Measurements from ENCODE around the gene EP300. TPM values are rescaled to one million over a fixed set of nuclear protein-coding genes. Genes with fewer than 3 reads are reported as not detected.

EP300 gene
- total RNA-seq, 2 donors from 2014 or later: 130 to 156 TPM

DNA sequence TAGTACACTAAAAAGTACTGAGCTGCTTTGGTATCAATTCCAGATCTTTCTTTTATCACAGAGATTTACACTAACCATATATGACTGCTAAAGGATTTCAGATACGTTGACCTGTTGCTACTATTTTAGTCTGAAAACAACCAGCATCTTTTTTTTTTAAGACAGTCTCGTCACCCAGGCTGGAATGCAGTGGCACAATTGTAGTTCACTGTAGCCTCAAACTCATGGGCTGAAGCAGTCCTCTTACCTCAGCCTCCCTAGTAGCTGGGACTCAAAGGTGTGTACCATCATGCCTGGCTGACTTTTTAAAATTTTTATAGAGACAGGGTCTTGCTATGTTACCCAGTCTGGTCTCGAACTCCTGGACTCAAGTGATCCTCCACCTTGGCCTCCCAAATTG lies 88.5 kb downstream of the EP300 start:
- peaks cover 18 to 22% of the 10 kb centered on the region in 2 donors for H3K36me3 ChIP-seq
- no peak overlapping the region for H3K27ac ChIP-seq
- H3K27me3 ChIP-seq (replicated peaks; ENCODE audit: insufficient read depth): no peaks in the 10 kb centered on the region
- intact Hi-C loops (cut with DNase I): no loop called here
- H3K4me3 ChIP-seq: no peak overlapping the region
- no peak for DNase-seq (ENCODE audit: low spot score)
- TF ChIP-seq POLR2AphosphoS5 (IDR thresholded peaks at IDR 0.05) (no peak), POLR2A (IDR thresholded peaks at IDR 0.05) (no peak), CTCF (IDR thresholded peaks at IDR 0.05) (no peak)
- no peaks in the 10 kb centered on the region for H3K4me1 ChIP-seq (replicated peaks)
- H3K9me3 ChIP-seq: no peaks in the 10 kb centered on the region
- WGBS: 85% methylated on average over 3 of the region's 3 CpGs

DNA sequence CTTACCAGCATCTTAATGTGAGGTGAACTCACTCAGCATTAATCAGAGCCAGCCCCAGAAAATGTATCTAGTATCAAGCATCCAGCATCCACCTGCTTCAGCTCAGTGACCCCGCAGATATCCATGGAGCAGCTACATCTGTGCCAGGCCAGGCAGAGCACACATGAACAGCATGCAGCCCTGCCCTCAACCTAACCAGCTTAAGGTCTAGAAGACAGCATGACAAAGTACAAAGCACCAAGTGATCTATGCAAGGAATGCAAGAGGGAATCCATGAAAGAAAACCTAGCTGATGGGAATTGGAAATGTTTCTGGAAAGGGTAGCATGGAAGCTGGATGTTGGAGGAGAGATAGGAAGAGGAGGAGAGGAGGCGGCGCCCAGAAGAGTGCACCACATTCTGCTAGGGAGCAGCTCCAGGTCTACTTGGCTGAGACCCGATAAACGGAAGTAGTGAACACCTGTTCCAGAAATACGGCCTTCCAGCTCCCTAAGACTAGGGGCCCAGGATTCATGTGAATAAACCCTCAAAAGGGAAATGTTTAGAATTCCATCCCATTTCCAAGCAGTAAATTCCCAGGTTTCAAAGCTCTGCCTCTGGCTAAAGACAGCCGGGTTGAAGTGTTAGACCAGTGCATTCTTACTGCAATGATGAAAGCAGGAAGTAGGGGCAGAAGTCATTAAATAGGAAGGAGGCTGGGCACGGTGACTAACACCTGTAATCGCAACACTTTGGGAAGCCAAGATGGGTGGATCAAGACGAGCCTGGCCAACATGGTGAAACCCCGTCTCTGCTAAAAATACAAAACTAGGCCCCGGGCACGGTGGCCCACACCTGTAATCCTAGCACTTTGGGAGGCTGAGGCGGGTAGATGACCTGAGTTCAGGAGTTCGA lies 89.2 kb downstream of the EP300 start:
- H3K4me3 ChIP-seq: no peak overlapping the region
- no peak for DNase-seq (ENCODE audit: low spot score)
- no peaks in the 10 kb centered on the region for H3K27me3 ChIP-seq (replicated peaks; ENCODE audit: insufficient read depth)
- H3K27ac ChIP-seq: no peak overlapping the region
- H3K36me3 ChIP-seq: peaks cover 12 to 16% of the 10 kb centered on the region in 2 donors
- H3K9me3 ChIP-seq: no peaks in the 10 kb centered on the region
- intact Hi-C loops (cut with DNase I): no loop called here
- WGBS: 71% methylated on average over 15 of the region's 15 CpGs
- TF ChIP-seq POLR2A (IDR thresholded peaks at IDR 0.05) (no peak), CTCF (IDR thresholded peaks at IDR 0.05) (no peak), POLR2AphosphoS5 (IDR thresholded peaks at IDR 0.05) (no peak)
- H3K4me1 ChIP-seq (replicated peaks): no peaks in the 10 kb centered on the region

DNA sequence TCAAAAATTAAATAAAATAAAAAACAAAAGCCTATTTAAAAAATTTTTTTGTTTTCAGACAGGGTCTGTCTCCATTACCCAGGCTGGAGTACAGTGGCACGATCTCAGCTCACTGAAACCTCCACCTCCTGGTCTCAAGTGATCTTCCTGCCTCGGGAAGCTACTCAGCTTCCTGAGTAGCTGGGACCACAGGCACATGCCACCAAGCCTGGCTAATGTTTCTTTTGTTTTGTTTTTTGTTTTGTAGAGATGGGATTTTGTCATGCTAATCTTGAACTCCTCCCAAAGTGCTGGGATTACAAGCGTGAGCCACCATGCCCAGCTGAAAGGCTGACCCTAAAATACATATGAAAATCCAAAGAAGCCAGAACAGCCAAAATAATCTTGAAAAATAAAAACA lies 92.3 kb downstream of the EP300 start:
- Histone ChIP-seq H3K9me3 (no peaks in the 10 kb centered on the region), H3K4me1 (replicated peaks) (no peaks in the 10 kb centered on the region), H3K36me3 (no peaks in the 10 kb centered on the region), H3K27ac (no peak overlapping the region), H3K4me3 (no peak overlapping the region), H3K27me3 (replicated peaks; ENCODE audit: insufficient read depth) (no peaks in the 10 kb centered on the region)
- TF ChIP-seq POLR2AphosphoS5 (IDR thresholded peaks at IDR 0.05): no peak
- no peak for TF ChIP-seq POLR2A (IDR thresholded peaks at IDR 0.05)
- no peak for TF ChIP-seq CTCF (IDR thresholded peaks at IDR 0.05)
- 65% methylated on average over 3 of the region's 3 CpGs for WGBS
- intact Hi-C loops (cut with DNase I): no loop called here
- no peak for DNase-seq (ENCODE audit: low spot score)

GRCh38 chr22:41191467-41191866 lies 99.1 kb downstream of the EP300 start:
- WGBS: 100% methylated on average over 2 of the region's 2 CpGs
- no peak overlapping the region for H3K4me3 ChIP-seq
- intact Hi-C loops (cut with DNase I): no loop called here
- H3K27me3 ChIP-seq (replicated peaks; ENCODE audit: insufficient read depth): no peaks in the 10 kb centered on the region
- TF ChIP-seq POLR2A (IDR thresholded peaks at IDR 0.05) (no peak), POLR2AphosphoS5 (IDR thresholded peaks at IDR 0.05) (no peak)
- no peak overlapping the region for H3K27ac ChIP-seq
- H3K9me3 ChIP-seq: no peaks in the 10 kb centered on the region
- no peaks in the 10 kb centered on the region for H3K4me1 ChIP-seq (replicated peaks)
- H3K36me3 ChIP-seq: no peaks in the 10 kb centered on the region
- no peak for DNase-seq (ENCODE audit: low spot score)

GRCh38 chr22:41193829-41194228 lies 101.4 kb downstream of the EP300 start:
- TF ChIP-seq CTCF (IDR thresholded peaks at IDR 0.05) (no peak), POLR2AphosphoS5 (IDR thresholded peaks at IDR 0.05) (no peak)
- Histone ChIP-seq H3K9me3 (no peaks in the 10 kb centered on the region), H3K4me3 (no peak overlapping the region), H3K27ac (no peak overlapping the region), H3K4me1 (replicated peaks) (no peaks in the 10 kb centered on the region), H3K27me3 (replicated peaks; ENCODE audit: insufficient read depth) (no peaks in the 10 kb centered on the region), H3K36me3 (no peaks in the 10 kb centered on the region)
- DNase-seq (ENCODE audit: low spot score): no peak
- WGBS: 94% methylated on average over 6 of the region's 6 CpGs
- intact Hi-C loops (cut with DNase I): no loop called here

All from prostate gland (tissue), 2 donors.